ENCODE results near the gene AP5Z1.

- TF ChIP-seq CTCF (IDR thresholded peaks at IDR 0.05), result no peak
- no peak for TF ChIP-seq POLR2A (IDR thresholded peaks at IDR 0.05)
Observed at GRCh38 chr7:4828720-4829383, 53.4 kb downstream of the AP5Z1 start.

All from adrenal gland (tissue), 5 donors.